Duodenal mucosa (tissue), 2 donors: Measurements from ENCODE around the gene TEF.

ENCODE experiments used
- H3K27ac ChIP-seq: one replicate; pipeline ENCODE4 v1.7.0; 2013; ENCODE audit warnings: low read depth, low read length
- H3K27me3 ChIP-seq, 2 donors: one replicate each; pipeline ENCODE4 v1.7.0; 2013; ENCODE audit warnings: low read length in 2 of 2, control low read depth in 1 of 2; ENCODE audit not compliant: insufficient read depth in 2 of 2, control insufficient read depth in 1 of 2
- H3K36me3 ChIP-seq, 2 donors: one replicate each; pipeline ENCODE4 v1.7.0; 2013; ENCODE audit warnings: low read length in 2 of 2, control low read depth in 1 of 2; ENCODE audit not compliant: insufficient read depth in 2 of 2, control insufficient read depth in 1 of 2
- H3K4me1 ChIP-seq, 2 donors: one replicate each; pipeline ENCODE4 v1.7.0; 2013; ENCODE audit warnings: low read length in 2 of 2, control low read depth in 1 of 2; ENCODE audit not compliant: insufficient read depth in 2 of 2, control insufficient read depth in 1 of 2
- H3K4me3 ChIP-seq, 2 donors: one replicate each; pipeline ENCODE4 v1.7.0; 2013; ENCODE audit warnings: low read length in 2 of 2, low read depth in 1 of 2
- H3K9ac ChIP-seq, 2 donors: one replicate each; pipeline ENCODE4 v1.7.0; 2013; ENCODE audit warnings: low read length in 2 of 2, low read depth in 1 of 2
- H3K9me3 ChIP-seq, 2 donors: one replicate each; pipeline ENCODE4 v1.7.0; 2013; ENCODE audit warnings: low read length in 2 of 2, control low read depth in 1 of 2; ENCODE audit not compliant: control insufficient read depth in 1 of 2

The TEF gene

GRCh38 chr22:41377846-41378245, 3.9 kb upstream of the TEF start:
- Histone ChIP-seq H3K27me3 (no peaks in the 10 kb centered on the region), H3K27ac (no peak overlapping the region), H3K36me3 (no peaks in the 10 kb centered on the region), H3K4me1 (peaks cover 8 to 17% of the 10 kb centered on the region in 2 donors), H3K4me3 (no peak overlapping the region), H3K9ac (no peak overlapping the region), H3K9me3 (no peaks in the 10 kb centered on the region)

GRCh38 chr22:41380993-41381328, 781 bp upstream of the TEF start:
- Histone ChIP-seq H3K4me3 (peak overlapping the region; percentile 44 to 80), H3K4me1 (peaks cover 23 to 30% of the 10 kb centered on the region in 2 donors), H3K27ac (peak overlapping the region; percentile 96), H3K27me3 (no peaks in the 10 kb centered on the region), H3K36me3 (no peaks in the 10 kb centered on the region), H3K9ac (peak overlapping the region; percentile 64 to 91), H3K9me3 (no peaks in the 10 kb centered on the region)

- H3K9me3 ChIP-seq = no peaks in the 10 kb centered on the region
- H3K4me1 ChIP-seq = peaks cover 23 to 30% of the 10 kb centered on the region in 2 donors
- peak overlapping the region; percentile 58 to 74 for H3K9ac ChIP-seq
- peak overlapping the region; percentile 94 for H3K27ac ChIP-seq
- peak overlapping the region; percentile 80 to 85 for H3K4me3 ChIP-seq
- peaks cover 0 to under 1% of the 10 kb centered on the region in 2 donors for H3K36me3 ChIP-seq
- no peaks in the 10 kb centered on the region for H3K27me3 ChIP-seq
Measured at GRCh38 chr22:41382098-41382578, 396 bp downstream of the TEF start.

- H3K9ac ChIP-seq = peak overlapping the region; percentile 58 to 74
- no peaks in the 10 kb centered on the region for H3K9me3 ChIP-seq
- H3K36me3 ChIP-seq = peaks cover 3 to 5% of the 10 kb centered on the region in 2 donors
- H3K27ac ChIP-seq = peak overlapping the region; percentile 13
- peak overlapping the region; percentile 80 to 85 for H3K4me3 ChIP-seq
- H3K4me1 ChIP-seq = peaks cover 21 to 30% of the 10 kb centered on the region in 2 donors
- no peaks in the 10 kb centered on the region for H3K27me3 ChIP-seq
Measured at GRCh38 chr22:41382610-41383009, 868 bp downstream of the TEF start.

- no peak overlapping the region for H3K27ac ChIP-seq
- peak overlapping the region; percentile 80 to 85 for H3K4me3 ChIP-seq
Measured at GRCh38 chr22:41383085-41383484, 1.3 kb downstream of the TEF start.

GRCh38 chr22:41384128-41384527, 2.4 kb downstream of the TEF start:
- H3K9ac ChIP-seq = no peak overlapping the region
- H3K4me1 ChIP-seq = peaks cover 19 to 30% of the 10 kb centered on the region in 2 donors
- no peak overlapping the region for H3K27ac ChIP-seq
- H3K9me3 ChIP-seq = no peaks in the 10 kb centered on the region
- no peaks in the 10 kb centered on the region for H3K27me3 ChIP-seq
- peaks cover 4 to 10% of the 10 kb centered on the region in 2 donors for H3K36me3 ChIP-seq
- no peak overlapping the region for H3K4me3 ChIP-seq

More at GRCh38 chr22:41383085-41383484, 1.3 kb downstream of the TEF start:
- peak overlapping the region; percentile 58 to 74 for H3K9ac ChIP-seq
- no peaks in the 10 kb centered on the region for H3K27me3 ChIP-seq
- peaks cover 19 to 30% of the 10 kb centered on the region in 2 donors for H3K4me1 ChIP-seq
- no peaks in the 10 kb centered on the region for H3K9me3 ChIP-seq
- H3K36me3 ChIP-seq = peaks cover 4 to 7% of the 10 kb centered on the region in 2 donors

GRCh38 chr22:41387341-41387740, 5.6 kb downstream of the TEF start:
- Histone ChIP-seq H3K9me3 (no peaks in the 10 kb centered on the region), H3K27me3 (no peaks in the 10 kb centered on the region), H3K4me3 (no peak overlapping the region), H3K27ac (no peak overlapping the region), H3K36me3 (peaks cover 10 to 24% of the 10 kb centered on the region in 2 donors), H3K9ac (no peak overlapping the region), H3K4me1 (peaks cover 19% of the 10 kb centered on the region in 2 donors)

GRCh38 chr22:41394012-41394356, 12.2 kb downstream of the TEF start:
- H3K4me3 ChIP-seq = no peak overlapping the region
- no peak overlapping the region for H3K27ac ChIP-seq
- no peak overlapping the region for H3K9ac ChIP-seq
- no peaks in the 10 kb centered on the region for H3K27me3 ChIP-seq
- no peaks in the 10 kb centered on the region for H3K9me3 ChIP-seq
- peaks cover 11 to 12% of the 10 kb centered on the region in 2 donors for H3K4me1 ChIP-seq
- peaks cover 25 to 54% of the 10 kb centered on the region in 2 donors for H3K36me3 ChIP-seq

- Histone ChIP-seq H3K4me1 (peaks cover 11 to 12% of the 10 kb centered on the region in 2 donors), H3K9me3 (no peaks in the 10 kb centered on the region), H3K9ac (no peak overlapping the region), H3K36me3 (peaks cover 24 to 44% of the 10 kb centered on the region in 2 donors), H3K4me3 (no peak overlapping the region), H3K27ac (no peak overlapping the region), H3K27me3 (no peaks in the 10 kb centered on the region)
Measured at GRCh38 chr22:41395531-41396240, 13.9 kb downstream of the TEF start.

- H3K9me3 ChIP-seq = no peaks in the 10 kb centered on the region
- H3K4me1 ChIP-seq = peaks cover 19% of the 10 kb centered on the region in 2 donors
- H3K36me3 ChIP-seq = peaks cover 19 to 40% of the 10 kb centered on the region in 2 donors
- H3K4me3 ChIP-seq = no peak overlapping the region
- H3K27me3 ChIP-seq = no peaks in the 10 kb centered on the region
- H3K9ac ChIP-seq = peak overlapping the region in 1 of 2 donors; percentile 16
- no peak overlapping the region for H3K27ac ChIP-seq
Measured at GRCh38 chr22:41397143-41397811, 15.5 kb downstream of the TEF start.
